ENCODE measurements around the gene ZNF548.
A peak's percentile ranks its signal among the peaks of the same experiment; 100 is the strongest.
"Not testable (repeated sequence)": the region's sequence is repeated elsewhere in the genome, so short reads cannot be mapped to it uniquely, and the experiment has no call there.

ZNF548 gene

GRCh38 chr19:57374647-57375046 is 15.0 kb upstream of the ZNF548 start:
- H3K27me3 Mint-ChIP-seq (ENCODE audit: low read depth); H3K4me3 Mint-ChIP-seq; H3K27ac Mint-ChIP-seq; H3K4me1 Mint-ChIP-seq (ENCODE audit: low read depth); DNase-seq (ENCODE audit: low spot score): not testable (repeated sequence)
- Mint-ChIP-seq H3K36me3 (ENCODE audit: low read depth) (peaks cover 67% of the 10 kb centered on the region), H3K9me3 (peaks cover 73% of the 10 kb centered on the region)

GRCh38 chr19:57376151-57376550 is 13.5 kb upstream of the ZNF548 start:
- Mint-ChIP-seq H3K4me1 (ENCODE audit: low read depth) (no peaks in the 10 kb centered on the region), H3K27me3 (ENCODE audit: low read depth) (no peaks in the 10 kb centered on the region), H3K9me3 (peaks cover 82% of the 10 kb centered on the region), H3K27ac (no peak overlapping the region), H3K36me3 (ENCODE audit: low read depth) (peaks cover 60% of the 10 kb centered on the region), H3K4me3 (no peak overlapping the region)
- DNase-seq (ENCODE audit: low spot score): no peak

GRCh38 chr19:57377498-57378146 is 12.0 kb upstream of the ZNF548 start:
- no peak overlapping the region for H3K27ac Mint-ChIP-seq
- DNase-seq (ENCODE audit: low spot score): no peak
- no peak overlapping the region for H3K4me3 Mint-ChIP-seq
- no peaks in the 10 kb centered on the region for H3K27me3 Mint-ChIP-seq (ENCODE audit: low read depth)
- H3K36me3 Mint-ChIP-seq (ENCODE audit: low read depth): peaks cover 47% of the 10 kb centered on the region
- H3K4me1 Mint-ChIP-seq (ENCODE audit: low read depth): no peaks in the 10 kb centered on the region
- peaks cover 75% of the 10 kb centered on the region for H3K9me3 Mint-ChIP-seq

- peaks cover 26% of the 10 kb centered on the region for H3K36me3 Mint-ChIP-seq (ENCODE audit: low read depth)
- no peak overlapping the region for H3K4me3 Mint-ChIP-seq
- no peaks in the 10 kb centered on the region for H3K27me3 Mint-ChIP-seq (ENCODE audit: low read depth)
- DNase-seq (ENCODE audit: low spot score): no peak
- no peak overlapping the region for H3K27ac Mint-ChIP-seq
- peaks cover 65% of the 10 kb centered on the region for H3K9me3 Mint-ChIP-seq
- H3K4me1 Mint-ChIP-seq (ENCODE audit: low read depth): no peaks in the 10 kb centered on the region
Observed at GRCh38 chr19:57380923-57381322, 8.7 kb upstream of the ZNF548 start.

GRCh38 chr19:57382806-57383488 is 6.7 kb upstream of the ZNF548 start:
- Mint-ChIP-seq H3K27ac (no peak overlapping the region), H3K4me3 (no peak overlapping the region), H3K36me3 (ENCODE audit: low read depth) (peaks cover 12% of the 10 kb centered on the region), H3K4me1 (ENCODE audit: low read depth) (no peaks in the 10 kb centered on the region), H3K27me3 (ENCODE audit: low read depth) (no peaks in the 10 kb centered on the region), H3K9me3 (peaks cover 62% of the 10 kb centered on the region)
- no peak for DNase-seq (ENCODE audit: low spot score)

- no peak for DNase-seq (ENCODE audit: low spot score)
- Mint-ChIP-seq H3K9me3 (peaks cover 54% of the 10 kb centered on the region), H3K36me3 (ENCODE audit: low read depth) (peaks cover 36% of the 10 kb centered on the region), H3K27me3 (ENCODE audit: low read depth) (no peaks in the 10 kb centered on the region), H3K4me3 (peak overlapping the region; percentile 95), H3K4me1 (ENCODE audit: low read depth) (peaks cover 18% of the 10 kb centered on the region), H3K27ac (peak overlapping the region; percentile 97)
Observed at GRCh38 chr19:57389194-57389729, 392 bp upstream of the ZNF548 start.

GRCh38 chr19:57395710-57396109 is 6.1 kb downstream of the ZNF548 start:
- DNase-seq (ENCODE audit: low spot score): no peak
- H3K4me3 Mint-ChIP-seq: no peak overlapping the region
- H3K36me3 Mint-ChIP-seq (ENCODE audit: low read depth): peaks cover 85% of the 10 kb centered on the region
- peaks cover 68% of the 10 kb centered on the region for H3K9me3 Mint-ChIP-seq
- H3K27me3 Mint-ChIP-seq (ENCODE audit: low read depth): no peaks in the 10 kb centered on the region
- H3K27ac Mint-ChIP-seq: no peak overlapping the region
- peaks cover 8% of the 10 kb centered on the region for H3K4me1 Mint-ChIP-seq (ENCODE audit: low read depth)

GRCh38 chr19:57398868-57399267 is 9.2 kb downstream of the ZNF548 start:
- peaks cover 2% of the 10 kb centered on the region for H3K4me1 Mint-ChIP-seq (ENCODE audit: low read depth)
- no peak overlapping the region for H3K4me3 Mint-ChIP-seq
- peaks cover 69% of the 10 kb centered on the region for H3K36me3 Mint-ChIP-seq (ENCODE audit: low read depth)
- no peaks in the 10 kb centered on the region for H3K27me3 Mint-ChIP-seq (ENCODE audit: low read depth)
- no peak for DNase-seq (ENCODE audit: low spot score)
- no peak overlapping the region for H3K27ac Mint-ChIP-seq
- peaks cover 82% of the 10 kb centered on the region for H3K9me3 Mint-ChIP-seq

- H3K4me1 Mint-ChIP-seq (ENCODE audit: low read depth): peaks cover 4% of the 10 kb centered on the region
- peaks cover 39% of the 10 kb centered on the region for H3K9me3 Mint-ChIP-seq
- no peak overlapping the region for H3K27ac Mint-ChIP-seq
- DNase-seq (ENCODE audit: low spot score): no peak
- no peaks in the 10 kb centered on the region for H3K27me3 Mint-ChIP-seq (ENCODE audit: low read depth)
- H3K36me3 Mint-ChIP-seq (ENCODE audit: low read depth): peaks cover 18% of the 10 kb centered on the region
- no peak overlapping the region for H3K4me3 Mint-ChIP-seq
Observed at GRCh38 chr19:57403737-57404563, 14.3 kb downstream of the ZNF548 start.

- Mint-ChIP-seq H3K27me3 (ENCODE audit: low read depth) (no peaks in the 10 kb centered on the region), H3K27ac (no peak overlapping the region), H3K36me3 (ENCODE audit: low read depth) (peaks cover 2% of the 10 kb centered on the region), H3K9me3 (peaks cover 29% of the 10 kb centered on the region), H3K4me3 (no peak overlapping the region), H3K4me1 (ENCODE audit: low read depth) (peaks cover 14% of the 10 kb centered on the region)
- DNase-seq (ENCODE audit: low spot score): peak; percentile 39
Observed at GRCh38 chr19:57406516-57407123, 17.0 kb downstream of the ZNF548 start.

GRCh38 chr19:57410877-57411671 is 21.4 kb downstream of the ZNF548 start, which contains the start of gene ZNF17:
Gene ZNF17 (plus strand): TSS chr19:57411161. CDS start chr19:57413616, 2,455 bp downstream.
- Mint-ChIP-seq H3K4me3 (peak within 1 kb of the TSS; percentile 95), H3K4me1 (ENCODE audit: low read depth) (peaks cover 17% of the 10 kb centered on the region), H3K36me3 (ENCODE audit: low read depth) (peaks cover 32% of the 10 kb centered on the region), H3K27me3 (ENCODE audit: low read depth) (no peaks in the 10 kb centered on the region), H3K9me3 (peaks cover 31% of the 10 kb centered on the region), H3K27ac (peak within 1 kb of the TSS; percentile 81)
- peak; percentile 91 for DNase-seq (ENCODE audit: low spot score)

GRCh38 chr19:57419439-57419838 is 29.8 kb downstream of the ZNF548 start:
- Mint-ChIP-seq H3K27ac (no peak overlapping the region), H3K36me3 (ENCODE audit: low read depth) (peaks cover 72% of the 10 kb centered on the region), H3K9me3 (peaks cover 71% of the 10 kb centered on the region), H3K4me1 (ENCODE audit: low read depth) (no peaks in the 10 kb centered on the region), H3K27me3 (ENCODE audit: low read depth) (no peaks in the 10 kb centered on the region), H3K4me3 (no peak overlapping the region)
- DNase-seq (ENCODE audit: low spot score): no peak

- H3K9me3 Mint-ChIP-seq: peaks cover 63% of the 10 kb centered on the region
- H3K36me3 Mint-ChIP-seq (ENCODE audit: low read depth): peaks cover 56% of the 10 kb centered on the region
- DNase-seq (ENCODE audit: low spot score): no peak
- H3K27me3 Mint-ChIP-seq (ENCODE audit: low read depth): no peaks in the 10 kb centered on the region
- no peaks in the 10 kb centered on the region for H3K4me1 Mint-ChIP-seq (ENCODE audit: low read depth)
- H3K27ac Mint-ChIP-seq: no peak overlapping the region
- no peak overlapping the region for H3K4me3 Mint-ChIP-seq
Observed at GRCh38 chr19:57421037-57421436, 31.4 kb downstream of the ZNF548 start.

Measured in T-helper 2 cell treated with Interferon-gamma antibody and Interleukin-4, amounts not matched to agents 5 μg/mL and 100 μg/mL, for 36 hours (primary cell).